GM18517 (cell line): ENCODE results near the gene EMC6.
A peak's percentile ranks its signal among the peaks of the same experiment; 100 is the strongest.

Experiments used
- ATAC-seq: cut with Tn5 transposase; IDR thresholded peaks from one replicate; pipeline ENCODE4 v1.9.1; 2021; ENCODE audit warnings: mild to moderate bottlenecking, moderate library complexity; ENCODE audit not compliant: unreplicated experiment

EMC6 gene

DNA sequence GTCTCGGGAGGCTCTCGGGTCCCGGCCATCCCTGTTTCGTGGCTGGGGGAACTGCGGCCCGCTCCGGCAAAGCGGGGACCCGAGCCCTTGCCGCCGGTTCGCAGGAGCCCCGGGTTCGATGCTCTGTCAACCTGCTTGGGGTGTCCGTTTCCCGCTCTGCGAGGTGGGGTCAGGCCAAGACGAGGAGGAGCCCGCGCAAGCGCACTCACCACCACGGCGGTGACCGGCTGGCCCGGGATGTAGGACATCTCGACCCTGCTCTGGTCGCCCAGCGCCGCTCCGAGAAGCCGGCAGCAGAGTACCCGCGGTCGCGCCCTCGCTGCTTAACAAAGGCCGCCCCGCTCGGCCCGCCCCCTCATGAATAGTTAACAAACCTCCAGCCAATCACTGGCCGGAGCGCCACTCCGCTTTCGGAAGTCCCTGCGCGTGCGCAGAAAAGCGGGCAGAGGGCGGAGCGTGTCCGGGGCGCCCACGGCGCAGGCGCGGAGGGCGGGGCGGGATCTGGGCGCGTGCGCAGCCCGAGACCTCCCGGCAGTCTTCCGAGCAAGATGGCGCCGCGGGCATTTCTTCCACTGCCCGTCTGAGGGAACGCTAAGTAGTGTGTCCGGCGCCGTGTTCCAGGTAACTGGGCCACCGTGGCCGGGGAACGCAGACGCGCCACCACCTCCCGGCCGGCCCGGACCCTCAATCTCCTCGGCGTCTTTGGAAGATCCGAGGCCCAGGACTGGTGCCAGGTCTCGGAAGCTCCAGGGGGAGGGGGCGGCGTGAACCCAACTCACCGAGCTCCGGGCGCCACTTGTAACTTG lies at the start of gene EMC6, which contains the start of gene TAX1BP3:
Gene EMC6, plus strand, starts transcription at position 534 of the 806 bp plus-strand sequence. CDS start 335 bp downstream, outside the sequence.
Gene TAX1BP3, minus strand, starts transcription at position 300 of the 806 bp plus-strand sequence. Its CDS starts 52 bp downstream, at position 248.
- peak; percentile 90 for ATAC-seq

DNA sequence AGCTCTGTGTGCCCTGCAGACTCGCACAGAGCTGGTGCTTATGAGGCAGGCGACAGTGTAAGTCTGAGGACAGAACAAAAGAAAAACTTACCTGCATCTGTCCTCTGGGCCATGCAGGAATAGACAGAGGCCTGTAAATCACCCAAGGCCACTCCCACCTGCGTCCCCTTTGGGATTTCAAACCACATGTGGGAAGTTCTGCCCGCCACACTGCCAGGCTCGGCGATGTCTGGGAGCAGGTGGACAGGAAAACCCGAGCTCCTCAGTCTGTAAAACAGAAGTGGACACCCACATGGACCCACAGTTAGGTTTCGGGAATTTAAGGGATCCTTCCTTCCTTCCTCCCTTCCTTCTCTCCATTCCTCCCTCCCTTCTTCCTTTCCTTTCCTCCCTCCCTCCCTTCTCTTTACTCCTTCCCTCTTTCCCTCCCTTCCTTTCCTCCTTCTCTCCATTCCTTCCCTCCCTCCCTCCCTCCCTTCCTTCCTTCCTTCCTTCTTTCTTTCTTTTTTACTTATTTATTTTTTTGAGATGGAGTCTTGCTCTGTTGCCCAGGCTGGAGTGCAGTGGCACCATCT lies 47.4 kb upstream of the EMC6 start:
- no peak for ATAC-seq

DNA sequence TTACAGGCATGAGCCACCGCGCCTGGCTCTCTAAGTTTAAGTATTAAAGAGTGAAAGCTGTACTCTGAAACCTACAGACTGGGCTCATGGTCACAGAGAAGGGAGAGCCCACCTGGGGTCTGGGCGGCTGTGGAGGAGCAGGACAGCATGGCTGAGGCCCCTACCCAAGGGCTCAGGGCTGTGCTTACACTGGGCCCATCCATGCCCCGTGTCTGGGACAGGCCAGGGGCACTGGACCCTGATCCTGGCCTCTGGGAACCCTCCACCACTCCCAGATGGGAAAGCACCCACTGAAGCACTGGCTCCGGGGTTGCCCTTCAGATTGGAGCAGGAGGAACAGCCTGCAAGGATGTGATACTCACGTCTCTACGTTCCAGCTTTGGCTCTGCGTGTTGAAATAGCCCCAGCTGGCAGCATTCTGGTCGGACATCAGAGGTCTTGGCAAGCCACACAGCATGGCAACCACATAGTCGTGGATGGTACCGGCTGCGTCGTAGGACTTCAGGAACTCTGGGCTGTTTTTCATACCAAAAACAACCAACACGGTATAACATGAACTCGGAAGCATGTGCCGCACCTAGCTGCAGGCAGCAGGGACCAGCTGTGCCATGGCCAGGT lies 45.5 kb upstream of the EMC6 start:
- ATAC-seq, result no peak

DNA sequence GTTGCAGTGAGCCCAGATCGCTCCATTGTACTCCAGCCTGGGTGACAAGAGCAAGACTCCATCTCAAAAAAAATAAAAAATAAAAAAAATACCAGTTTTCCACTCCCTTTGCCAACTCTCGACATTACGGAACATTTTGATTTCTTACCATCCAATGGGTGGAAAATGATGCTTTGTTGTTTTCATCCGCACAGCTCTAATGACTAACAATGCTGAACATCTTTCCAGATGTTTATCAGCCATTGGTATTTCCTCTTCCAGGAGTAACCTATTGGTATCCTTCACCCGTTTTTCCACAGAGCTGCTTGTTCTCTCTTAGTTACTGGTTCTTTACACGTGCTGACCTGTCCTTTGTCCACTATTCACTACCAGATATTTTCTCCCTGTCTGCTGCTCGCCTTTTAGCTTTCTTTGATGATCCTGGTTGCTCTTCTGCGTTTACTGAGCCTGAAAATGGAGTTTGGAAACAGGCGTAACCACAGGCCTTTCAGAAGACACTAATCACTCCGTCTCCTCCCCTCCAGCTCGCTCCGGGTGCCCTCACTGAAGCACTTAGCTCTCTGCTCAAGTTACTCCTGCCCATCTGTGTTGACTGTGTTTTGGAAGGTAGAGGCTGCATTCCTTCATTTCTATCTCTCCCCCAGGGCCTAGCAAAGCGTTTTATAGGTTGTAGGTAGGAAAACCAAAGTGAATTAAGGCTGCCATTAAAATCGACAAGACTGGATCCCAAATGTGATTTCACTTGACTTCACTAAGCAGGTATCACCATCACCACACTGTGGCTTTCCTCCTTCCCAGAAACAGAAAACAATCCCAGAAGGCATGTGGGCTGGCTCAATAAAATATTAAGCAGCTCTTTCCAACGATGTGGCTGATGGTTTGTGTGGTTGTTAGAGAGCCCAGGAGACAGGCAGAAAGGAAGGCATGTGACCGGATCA lies 41.5 kb upstream of the EMC6 start:
- no peak for ATAC-seq

DNA sequence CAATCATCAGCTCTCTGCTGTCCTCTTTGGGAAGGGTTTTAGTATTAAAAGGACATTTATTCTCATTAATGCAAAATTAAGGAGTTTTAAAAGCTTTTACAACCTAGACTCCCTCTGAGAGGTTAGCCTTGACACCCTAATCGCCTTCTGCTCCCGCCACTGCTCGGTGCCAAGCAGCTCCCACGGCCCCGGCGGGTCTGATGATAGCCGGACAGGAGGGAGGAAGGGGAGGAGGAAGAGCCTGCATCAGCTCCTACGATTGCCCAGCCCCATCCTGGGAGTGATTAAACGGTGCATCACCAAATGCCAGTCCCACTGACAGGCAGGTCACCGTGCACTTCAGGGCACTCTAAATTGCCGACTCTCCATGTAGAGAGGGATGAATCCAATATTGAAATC lies 40.8 kb upstream of the EMC6 start:
- no peak for ATAC-seq

DNA sequence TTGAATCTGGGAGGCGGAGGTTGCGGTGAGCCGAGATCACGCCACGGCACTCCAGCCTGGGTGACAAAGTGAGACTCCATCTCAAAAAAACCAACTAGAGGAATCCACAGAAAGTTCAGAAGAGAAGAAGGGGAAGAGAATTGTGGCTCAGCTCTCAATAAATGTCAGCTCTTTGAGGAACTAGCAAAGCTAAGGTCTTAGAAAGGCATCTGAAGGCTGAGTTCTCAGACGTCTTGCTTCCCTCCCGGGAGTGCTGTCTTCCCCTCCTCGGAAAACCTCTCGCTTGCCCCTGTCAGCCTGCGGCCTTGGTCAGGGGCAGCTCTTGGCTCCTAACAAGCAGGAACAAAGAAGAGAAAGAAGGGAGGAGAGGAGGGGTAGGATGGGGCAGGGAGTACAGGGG lies 37.8 kb upstream of the EMC6 start:
- no peak for ATAC-seq

DNA sequence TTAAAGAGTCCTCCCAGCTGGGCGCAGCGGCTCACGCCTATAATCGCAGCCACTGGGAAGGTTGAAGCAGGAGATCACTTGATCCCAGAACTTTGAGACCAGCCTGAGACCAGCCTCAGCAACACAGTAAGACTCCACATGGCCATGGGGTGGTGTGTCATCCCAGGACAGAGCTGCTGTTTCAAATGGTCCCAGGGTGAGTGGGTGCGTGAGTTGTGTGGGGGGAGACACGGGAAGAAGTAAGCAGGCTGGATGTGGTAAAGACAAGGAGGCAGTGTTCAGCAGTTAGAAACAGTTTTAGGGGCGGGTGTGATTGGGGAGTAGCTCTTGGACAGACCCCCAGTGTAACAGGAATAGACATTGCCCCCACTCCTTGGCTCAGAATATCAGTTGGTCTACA lies 36.3 kb upstream of the EMC6 start:
- no peak for ATAC-seq

DNA sequence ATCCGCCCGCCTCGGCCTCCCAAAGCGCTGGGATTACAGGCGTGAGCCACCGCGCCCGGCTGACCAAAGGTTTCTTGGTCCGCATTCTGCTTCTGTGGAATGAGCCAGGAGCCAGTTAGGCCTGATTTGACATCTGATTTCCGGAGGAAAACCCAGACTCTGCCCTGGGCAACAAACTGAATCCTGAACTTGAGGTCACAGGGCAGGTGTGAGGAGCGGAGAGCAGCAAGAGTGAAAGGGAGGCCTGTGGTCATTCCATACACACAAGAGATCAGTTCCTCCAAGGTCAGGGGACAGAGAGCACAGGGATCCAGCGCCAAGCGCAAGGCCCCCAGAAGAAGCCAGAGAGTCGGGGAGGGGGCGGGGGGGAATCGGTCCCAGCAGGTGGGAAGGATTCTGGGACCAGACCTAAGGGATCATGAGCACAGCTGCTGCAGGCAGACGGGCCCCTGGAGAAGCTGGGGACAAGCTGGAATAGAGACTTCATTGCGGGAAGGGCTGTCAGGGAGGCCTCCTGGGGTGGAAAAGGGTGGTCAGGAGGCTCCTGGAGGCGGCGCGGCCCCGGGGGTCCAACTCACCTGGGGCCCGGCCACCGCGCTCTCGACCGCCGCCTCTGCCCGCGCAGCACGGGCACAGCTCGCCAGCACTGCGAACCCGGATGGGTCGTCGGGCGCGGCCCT lies 33.0 kb upstream of the EMC6 start:
- ATAC-seq, result no peak

DNA sequence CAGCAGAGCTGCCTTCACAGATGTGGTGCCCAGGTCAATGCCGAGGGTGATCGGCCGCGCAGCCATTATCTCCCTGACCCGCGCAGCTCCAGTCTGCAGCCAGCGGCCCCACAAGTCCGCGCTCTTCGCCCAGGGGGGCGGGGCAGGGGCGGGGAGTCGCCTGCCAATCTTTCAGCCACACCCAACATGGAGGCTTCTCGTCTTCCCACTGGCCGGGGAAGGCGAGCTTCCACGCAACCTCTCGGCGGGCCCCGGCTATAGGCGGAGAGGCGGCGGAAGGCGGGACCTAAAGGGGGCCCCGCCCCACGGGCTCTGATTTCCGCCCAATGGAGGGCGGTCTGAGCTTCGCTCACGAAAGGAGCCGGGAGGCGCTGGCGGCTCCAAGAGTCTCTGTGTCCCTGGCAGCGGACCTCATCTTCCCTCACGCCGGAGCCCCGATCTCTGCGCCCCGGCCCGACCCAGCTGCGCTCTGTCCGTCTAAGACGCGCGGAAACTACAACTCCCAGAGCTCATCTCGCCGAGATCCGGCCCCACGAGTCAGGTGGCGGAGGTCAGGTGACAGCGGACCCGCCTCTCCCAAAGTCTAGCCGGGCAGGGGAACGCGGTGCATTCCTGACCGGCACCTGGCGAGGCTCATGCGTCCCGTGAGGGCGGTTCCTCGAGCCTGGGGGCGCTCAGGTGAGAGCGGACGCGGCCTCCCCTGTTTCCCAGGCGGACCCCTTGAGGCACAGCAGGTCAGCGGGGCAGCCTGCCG lies 32.3 kb upstream of the EMC6 start, which contains the start of the genes CTNS and SHPK:
Gene CTNS, plus strand, starts transcription at position 607 of the 754 bp plus-strand sequence. CDS start 3,447 bp downstream, outside the sequence.
Gene SHPK, minus strand, starts transcription at position 97 of the 754 bp plus-strand sequence. Its CDS starts 31 bp downstream, at position 66.
- peak; percentile 93 for ATAC-seq

DNA sequence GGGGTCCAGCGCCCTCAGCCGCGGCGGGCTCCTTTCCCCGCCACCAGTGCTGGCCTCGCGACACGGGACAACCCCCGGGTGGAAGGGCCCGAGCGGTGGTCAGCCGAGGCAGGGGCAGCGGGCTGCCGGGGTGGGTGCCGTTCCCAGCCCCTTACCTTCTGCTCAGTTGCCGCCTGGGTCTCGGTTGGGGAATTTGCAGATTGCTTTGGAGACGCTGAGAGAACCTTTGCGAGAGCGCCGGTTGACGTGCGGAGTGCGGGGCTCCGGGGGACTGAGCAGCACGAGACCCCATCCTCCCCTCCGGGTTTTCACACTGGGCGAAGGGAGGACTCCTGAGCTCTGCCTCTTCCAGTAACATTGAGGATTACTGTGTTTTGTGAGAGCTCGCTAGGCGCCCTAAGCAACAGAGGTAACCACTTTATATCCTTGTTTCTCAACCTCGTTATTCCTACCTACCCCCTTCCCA lies 31.7 kb upstream of the EMC6 start:
- no peak for ATAC-seq

DNA sequence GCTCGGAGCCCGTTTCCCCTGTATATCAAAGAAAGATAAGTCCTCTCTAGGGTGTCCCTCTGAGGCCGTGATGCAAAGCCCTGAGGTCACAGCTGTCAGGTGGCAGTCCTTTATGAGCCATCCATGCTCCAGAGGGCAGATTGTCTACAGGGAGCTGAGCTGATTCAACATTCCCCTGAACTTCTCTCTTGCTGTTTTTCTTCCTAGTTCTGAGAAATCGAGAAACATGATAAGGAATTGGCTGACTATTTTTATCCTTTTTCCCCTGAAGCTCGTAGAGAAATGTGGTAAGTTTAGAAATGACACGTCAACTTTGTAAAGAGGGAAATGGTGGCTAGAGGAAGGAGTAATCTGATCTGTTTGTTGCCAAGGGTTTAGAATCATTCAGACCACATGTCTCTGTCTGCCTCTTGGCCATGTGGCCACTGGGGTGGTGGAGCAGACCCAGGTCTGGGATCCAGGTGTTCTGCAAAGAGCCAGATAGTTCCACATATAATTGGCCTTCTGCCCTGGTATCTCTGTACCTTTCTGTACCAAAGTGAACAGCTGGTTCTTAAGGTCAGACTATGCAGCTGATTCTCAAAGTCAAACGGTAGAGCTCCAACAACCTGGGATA lies 28.5 kb upstream of the EMC6 start:
- no peak for ATAC-seq

DNA sequence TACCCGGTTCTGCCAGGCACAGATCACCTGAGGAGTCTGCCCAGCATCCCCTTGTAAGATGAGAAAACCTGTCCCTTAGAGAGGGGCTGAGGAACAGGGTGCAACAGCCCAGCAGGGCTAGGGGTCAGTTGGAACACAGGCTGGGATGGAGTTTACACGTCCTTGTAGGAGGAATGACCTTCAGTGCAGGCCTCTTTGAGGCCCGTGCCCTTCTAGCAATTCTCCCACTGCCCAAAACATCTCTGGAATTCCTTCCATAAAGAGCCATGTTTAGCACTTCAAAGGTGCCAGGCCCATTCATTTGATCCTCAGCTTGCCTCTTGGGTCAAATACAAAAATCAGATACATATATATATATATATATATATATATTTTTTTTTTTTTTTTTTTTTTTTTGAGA lies 27.6 kb upstream of the EMC6 start:
- ATAC-seq, result no peak

DNA sequence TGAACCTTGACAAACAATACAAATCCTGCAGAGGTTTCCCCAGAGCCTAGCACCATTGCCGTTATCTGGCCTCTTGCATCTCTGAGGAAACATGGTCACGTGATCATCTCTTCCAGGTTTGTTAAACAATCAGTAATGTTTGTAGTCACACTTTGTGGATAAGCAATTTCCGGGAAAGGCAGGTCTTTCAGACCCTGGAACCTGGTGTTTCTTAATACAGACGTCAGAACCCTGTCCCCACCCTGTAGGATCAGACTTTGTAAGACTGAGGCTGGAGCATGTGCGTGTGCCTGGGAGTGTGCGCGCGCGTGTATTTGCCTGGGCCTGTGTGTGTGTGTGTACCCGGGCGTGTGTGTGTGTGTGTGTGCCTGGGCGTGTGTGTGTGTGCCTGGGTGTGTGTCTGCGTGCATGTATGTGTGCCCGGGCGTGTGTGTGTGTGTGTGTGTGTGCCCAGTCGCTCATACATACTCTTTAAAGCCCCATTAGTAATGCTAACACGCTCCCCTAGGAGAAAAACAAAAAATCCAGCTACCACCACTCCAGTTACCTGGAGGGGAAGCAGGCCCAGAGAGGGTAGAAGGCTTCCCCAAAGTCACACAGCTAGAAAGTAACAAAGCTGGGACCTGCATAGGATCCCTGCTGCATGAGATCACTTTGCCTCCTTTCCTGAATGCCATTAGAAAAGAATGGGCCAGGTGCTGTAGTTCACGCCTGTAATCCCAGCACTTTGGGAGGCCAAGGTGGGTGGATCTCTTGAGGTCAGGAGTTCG lies 26.7 kb upstream of the EMC6 start:
- ATAC-seq, result no peak

DNA sequence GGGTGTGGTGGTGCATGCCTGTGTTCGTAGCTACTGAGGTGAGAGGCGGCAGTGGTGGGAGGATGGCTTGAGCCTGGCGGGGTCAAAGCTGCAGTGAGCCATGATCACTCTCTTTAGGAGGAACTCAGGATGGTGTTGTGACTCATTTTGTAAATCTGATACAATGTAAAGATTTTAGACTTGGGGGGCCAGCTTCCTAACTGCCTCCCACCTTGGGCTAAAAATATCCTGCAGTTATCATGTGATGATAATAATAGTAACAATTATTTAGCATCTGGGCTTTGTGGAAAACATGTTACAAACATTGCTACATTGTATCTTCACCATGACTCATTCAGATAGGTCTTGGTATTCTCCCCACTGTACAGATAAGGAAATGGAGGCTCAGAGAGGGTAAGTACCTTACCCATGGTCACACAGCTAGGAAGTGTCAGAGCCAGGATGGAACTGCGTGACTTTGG lies 24.7 kb upstream of the EMC6 start:
- ATAC-seq, result no peak

DNA sequence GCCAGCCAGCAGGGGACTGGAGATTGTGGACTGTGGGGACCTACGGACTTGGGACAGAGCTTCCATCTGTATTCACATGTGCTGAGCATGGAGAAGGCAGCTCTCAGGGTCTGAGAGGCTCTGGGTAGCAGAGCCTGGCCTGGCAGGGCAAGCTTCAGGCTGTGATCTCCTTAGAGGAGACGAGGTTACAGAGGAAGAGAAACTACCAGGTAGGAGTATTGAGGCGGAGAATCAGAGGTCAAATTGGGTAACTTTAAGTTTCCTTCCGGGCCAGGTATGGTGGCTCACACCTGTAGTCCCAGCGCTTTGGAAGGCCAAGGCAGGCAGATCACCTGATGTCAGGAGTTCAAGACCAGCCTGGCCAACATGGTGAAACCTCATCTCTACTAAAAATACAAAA lies 23.3 kb upstream of the EMC6 start:
- ATAC-seq, result no peak

DNA sequence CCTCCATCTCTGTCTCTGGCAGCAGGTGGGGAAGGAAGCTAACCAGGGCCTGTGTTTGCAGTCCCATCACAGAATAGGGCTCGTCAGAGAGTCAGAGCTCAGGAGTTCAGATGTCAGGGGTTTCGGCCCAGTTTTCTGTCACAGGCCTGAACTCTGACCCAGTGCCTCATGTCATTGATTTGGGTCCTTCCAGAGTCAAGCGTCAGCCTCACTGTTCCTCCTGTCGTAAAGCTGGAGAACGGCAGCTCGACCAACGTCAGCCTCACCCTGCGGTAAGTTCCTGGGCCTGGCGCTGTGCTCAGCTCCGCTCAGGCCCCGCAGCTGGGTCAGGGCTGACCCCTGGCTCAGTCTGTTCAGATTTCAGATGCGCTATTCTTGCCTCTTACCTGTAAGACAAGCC lies 21.4 kb upstream of the EMC6 start:
- ATAC-seq, result no peak

DNA sequence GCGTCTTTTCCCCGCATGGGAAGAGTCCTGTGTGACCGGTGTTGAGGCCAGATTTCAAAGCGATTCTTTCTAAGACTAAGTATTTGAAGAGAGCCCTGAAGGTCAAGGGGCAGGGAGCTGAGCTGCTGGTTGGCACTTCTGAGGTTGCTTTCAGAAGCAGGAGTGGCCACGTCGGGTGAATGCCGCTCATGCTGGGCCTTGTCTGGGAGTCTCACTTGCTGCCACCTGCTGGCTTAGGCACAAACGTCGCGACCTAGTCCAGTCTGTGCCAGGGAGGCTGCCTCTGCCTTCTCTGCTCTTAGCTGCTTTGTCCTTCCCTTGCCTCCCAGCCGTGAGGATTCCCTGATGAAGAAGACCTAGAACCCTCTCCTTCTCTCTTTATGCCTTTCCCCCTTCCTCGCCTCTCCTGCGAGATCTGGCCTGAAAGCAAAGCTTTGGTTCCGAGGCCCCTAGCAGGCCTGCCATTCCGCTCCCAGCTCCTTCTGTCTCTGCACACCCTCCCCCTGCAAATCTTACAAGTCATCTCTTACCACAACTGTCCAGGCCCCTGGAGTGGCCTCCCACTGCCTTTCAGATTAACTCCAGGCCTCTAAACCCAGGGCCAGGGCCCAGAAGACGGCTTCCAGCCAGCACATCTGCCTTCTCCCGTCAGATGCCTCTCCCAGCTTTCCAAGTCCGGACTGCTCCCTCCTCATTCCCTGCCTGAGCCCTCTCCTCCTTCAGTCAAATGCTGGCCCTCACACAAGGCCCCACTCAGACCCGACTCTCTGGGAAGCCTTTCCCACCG lies 20.6 kb upstream of the EMC6 start:
- no peak for ATAC-seq
